Prostate gland (tissue), 2 donors: ENCODE results near the gene BCKDK. TPM values are rescaled to one million over a fixed set of nuclear protein-coding genes. Genes with fewer than 3 reads are reported as not detected.
A peak's percentile ranks its signal among the peaks of the same experiment; 100 is the strongest.

Experiments used
- DNase-seq: peaks from one replicate; pipeline ENCODE4 v3.0.0-alpha.2; 2019; ENCODE audit warnings: low spot score
- H3K27ac ChIP-seq, 2 donors: fragments of 200-600 bp; sonication (generic); 2 replicates each; pipeline ENCODE4 v1.5.1; 2017 to 2019
- H3K27me3 ChIP-seq: fragments of 200-600 bp; sonication (generic); replicated peaks from 2 replicates; pipeline ENCODE4 v1.5.1; 2019; ENCODE audit not compliant: insufficient read depth
- H3K36me3 ChIP-seq, 2 donors: fragments of 200-600 bp; sonication (generic); 1 replicate in 1 of 2; 2 replicates in 1 of 2; pipeline versions ENCODE4 v1.5.1 to v1.8.1; 2017 to 2019
- H3K4me1 ChIP-seq: fragments of 200-600 bp; sonication (generic); replicated peaks from 2 replicates; pipeline ENCODE4 v1.5.1; 2019
- H3K4me3 ChIP-seq, 2 donors: fragments of 200-600 bp; sonication (generic); 2 replicates each; pipeline ENCODE4 v1.5.1; 2017 to 2019
- H3K9me3 ChIP-seq: fragments of 200-600 bp; sonication (generic); 2 replicates; pipeline ENCODE4 v1.5.1; 2017
- CTCF ChIP-seq, 4 experiments: fragments of 200-600 bp in 2 of 4; fragments of 450-650 bp in 2 of 4; sonication (generic) in 2 of 4; IDR thresholded peaks; 1 replicate in 3 of 4; 2 replicates in 1 of 4; pipeline ENCODE4 v1.5.1; 2016 to 2019; ENCODE audit warnings: antibody characterized with exemption in 4 of 4, mild to moderate bottlenecking in 2 of 4, moderate library complexity in 2 of 4
- POLR2A ChIP-seq: fragments of 450-650 bp; IDR thresholded peaks from one replicate; pipeline ENCODE4 v1.6.1; 2016; ENCODE audit warnings: antibody characterized with exemption, mild to moderate bottlenecking
- POLR2AphosphoS5 ChIP-seq: sonication (generic); formaldehyde crosslinking; IDR thresholded peaks from one replicate; pipeline ENCODE4 v1.6.1; 2017; ENCODE audit warnings: antibody characterized with exemption
- WGBS: methylation state at CpG from one replicate; pipeline ENCODE4 v1.1.5; 2018; 5-methylcytosine and 5-hydroxymethylcytosine counted together
- intact Hi-C: fragments of 100-400 bp; cut with DNase I; formaldehyde crosslinking; loops from one replicate; pipeline ENCODE4 v1.14.2; 2022
- total RNA-seq, 2 donors: library from RNA; depleted of rRNA; stranded (reverse); fragments of >200 nt; gene quantifications; one replicate each; pipeline ENCODE4 v1.1.0, GENCODE V29; 2016

The BCKDK gene
- total RNA-seq, 2 donors from 2014 or later = 78.5 to 80.6 TPM

DNA sequence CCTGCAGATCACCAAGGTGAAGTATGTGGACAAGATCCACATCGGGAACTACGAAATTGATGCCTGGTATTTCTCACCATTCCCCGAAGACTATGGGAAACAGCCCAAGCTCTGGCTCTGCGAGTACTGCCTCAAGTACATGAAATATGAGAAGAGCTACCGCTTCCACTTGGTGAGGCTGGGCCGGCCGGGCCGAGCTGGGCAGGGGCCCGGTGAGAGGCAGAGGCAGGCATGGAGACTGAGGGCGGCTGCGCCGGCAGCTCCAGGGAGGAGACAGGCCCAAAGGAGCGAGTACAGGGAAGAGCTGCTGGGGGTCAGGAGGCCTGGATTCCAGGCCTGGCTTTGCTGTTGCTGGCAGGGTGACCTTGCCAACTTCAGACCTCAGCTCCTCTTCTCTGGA, 19.0 kb downstream of the BCKDK start:
- H3K36me3 ChIP-seq = peaks cover 3 to 4% of the 10 kb centered on the region in 2 donors
- intact Hi-C loops = no loop called here
- no peaks in the 10 kb centered on the region for H3K9me3 ChIP-seq
- TF ChIP-seq POLR2AphosphoS5 (no peak), POLR2A (no peak)
- H3K27me3 ChIP-seq = no peaks in the 10 kb centered on the region
- H3K4me3 ChIP-seq = no peak overlapping the region
- no peak for DNase-seq
- WGBS = 91% methylated on average over 13 of the region's 13 CpGs
- peak overlapping the region; percentile 92 to 94 for H3K27ac ChIP-seq
- peaks cover 30% of the 10 kb centered on the region for H3K4me1 ChIP-seq

DNA sequence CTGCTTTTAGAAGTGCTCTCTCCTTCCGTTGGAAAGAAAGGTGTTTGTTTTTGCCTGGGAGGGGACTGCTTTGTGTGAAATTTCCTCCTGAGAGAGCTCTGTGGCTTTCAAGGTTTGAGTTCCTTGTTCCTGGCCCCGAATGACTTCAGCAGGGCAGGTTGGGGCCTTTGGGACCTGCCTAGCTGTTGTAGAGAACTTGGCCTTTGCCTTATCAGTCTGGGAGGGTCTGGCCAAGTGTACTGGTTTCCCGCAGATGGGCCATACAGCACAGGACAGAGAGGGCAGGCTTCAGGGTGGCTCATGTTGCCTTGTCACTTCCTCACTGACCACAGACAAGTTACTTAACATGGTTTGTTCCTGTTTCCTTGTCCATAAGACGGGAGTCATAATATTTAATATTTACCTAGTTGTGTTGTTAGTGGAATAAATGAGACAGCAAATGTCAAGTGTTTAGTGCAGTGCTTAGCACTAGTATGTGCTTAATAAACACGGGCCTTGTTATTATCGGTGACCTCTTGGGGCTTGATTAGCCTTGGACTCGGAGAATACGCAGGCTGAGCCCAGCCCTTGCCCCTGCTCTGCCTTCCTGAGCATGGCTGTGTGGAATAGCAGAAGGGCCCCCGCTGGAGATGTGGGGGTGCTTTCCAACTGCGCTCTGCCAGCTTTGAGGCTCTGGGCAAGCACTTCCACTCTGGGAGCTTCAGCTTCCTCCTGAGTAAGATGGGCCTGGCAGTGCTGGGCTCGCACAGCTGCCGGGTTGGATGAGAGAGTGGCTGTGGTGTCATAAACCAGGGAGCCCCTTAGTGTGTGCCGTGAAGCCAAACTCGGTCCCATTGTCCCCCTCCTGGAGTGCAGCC, 20.8 kb downstream of the BCKDK start:
- WGBS = 43% methylated on average over 13 of the region's 14 CpGs
- Histone ChIP-seq H3K4me3 (no peak overlapping the region), H3K27me3 (no peaks in the 10 kb centered on the region), H3K9me3 (no peaks in the 10 kb centered on the region), H3K36me3 (peaks cover 0 to 4% of the 10 kb centered on the region in 2 donors), H3K27ac (peak overlapping the region; percentile 92 to 94), H3K4me1 (peaks cover 32% of the 10 kb centered on the region)
- TF ChIP-seq POLR2A (peak; percentile 21), CTCF (IDR thresholded peaks at IDR 0.05) (no peak), POLR2AphosphoS5 (peak; percentile 71)
- intact Hi-C loops = no loop called here
- no peak for DNase-seq

- peak; percentile 20 for TF ChIP-seq POLR2A
- TF ChIP-seq POLR2AphosphoS5 = peak; percentile 18
- TF ChIP-seq CTCF (IDR thresholded peaks at IDR 0.05) = no peak
- peaks cover 32% of the 10 kb centered on the region for H3K4me1 ChIP-seq
- peak; percentile 32 for DNase-seq
- 34% methylated on average over 28 of the region's 29 CpGs for WGBS
- H3K27me3 ChIP-seq = no peaks in the 10 kb centered on the region
- intact Hi-C loops = no loop called here
- H3K9me3 ChIP-seq = no peaks in the 10 kb centered on the region
- peaks cover 0 to 4% of the 10 kb centered on the region in 2 donors for H3K36me3 ChIP-seq
- no peak overlapping the region for H3K4me3 ChIP-seq
- peak overlapping the region; percentile 92 to 94 for H3K27ac ChIP-seq
These were observed 21.6 kb downstream of the BCKDK start for GRCh38 chr16:31129568-31130335.

- no peak for TF ChIP-seq CTCF (IDR thresholded peaks at IDR 0.05)
- TF ChIP-seq POLR2AphosphoS5 = no peak
- TF ChIP-seq POLR2A = no peak
- intact Hi-C loops = no loop called here
- 53% methylated on average over 9 of the region's 10 CpGs for WGBS
- Histone ChIP-seq H3K36me3 (peaks cover 0 to 4% of the 10 kb centered on the region in 2 donors), H3K4me3 (no peak overlapping the region), H3K4me1 (peaks cover 32% of the 10 kb centered on the region), H3K9me3 (no peaks in the 10 kb centered on the region), H3K27me3 (no peaks in the 10 kb centered on the region), H3K27ac (peak overlapping the region; percentile 92 to 94)
- DNase-seq = no peak
These were observed 22.2 kb downstream of the BCKDK start for GRCh38 chr16:31130336-31130891.

DNA sequence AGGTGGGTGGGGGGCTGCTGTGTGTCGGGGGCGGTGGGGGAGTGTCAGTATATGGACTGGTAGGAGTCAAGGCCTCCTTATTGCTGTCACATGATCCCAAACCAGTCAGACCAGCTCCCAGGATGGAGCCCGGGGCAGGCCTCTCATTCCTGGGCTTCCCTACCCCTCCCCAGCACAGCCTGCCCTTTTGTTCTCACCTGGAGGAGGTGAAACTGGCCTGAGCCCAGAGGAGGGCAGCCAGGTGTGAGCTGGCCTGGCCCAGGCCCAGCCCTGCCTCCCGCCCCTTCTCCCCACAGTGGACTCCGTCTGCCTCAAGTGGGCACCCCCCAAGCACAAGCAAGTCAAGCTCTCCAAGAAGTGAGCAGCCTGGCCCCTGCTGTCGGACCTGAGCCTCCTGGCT, 22.7 kb downstream of the BCKDK start:
- peaks cover 0 to 4% of the 10 kb centered on the region in 2 donors for H3K36me3 ChIP-seq
- no peak overlapping the region for H3K4me3 ChIP-seq
- H3K27ac ChIP-seq = peak overlapping the region; percentile 92 to 94
- peaks cover 35% of the 10 kb centered on the region for H3K4me1 ChIP-seq
- WGBS = 50% methylated on average over 6 of the region's 6 CpGs
- no peaks in the 10 kb centered on the region for H3K27me3 ChIP-seq
- DNase-seq = peak; percentile 91
- intact Hi-C loops = no loop called here
- H3K9me3 ChIP-seq = no peaks in the 10 kb centered on the region
- peak; percentile 82 for TF ChIP-seq POLR2AphosphoS5
- TF ChIP-seq CTCF (IDR thresholded peaks at IDR 0.05) = no peak
